HCT116 (cell line): ENCODE results near the gene NXT1. TPM values are rescaled to one million over a fixed set of nuclear protein-coding genes. Genes with fewer than 3 reads are reported as not detected.

Experiments used
- ATAC-seq: fragments of 200-7000 bp; cut with Tn5 transposase; 2 replicates; pipeline ENCODE4 v1.9.1; 2020; ENCODE audit warnings: mild to moderate bottlenecking, moderate library complexity
- BruUV-seq: library from RNA; stranded (reverse); fragments of 400-500 nt; replicated peaks from 2 replicates; lab custom pipeline; 2021; lab: Mats Ljungman, UMichigan
- CTCF ChIA-PET: fragments of 300-600 bp; sonication (Branson Sonifier 250); formaldehyde crosslinking; loops from one replicate; lab custom pipeline; 2021; ENCODE audit warnings: antibody characterized with exemption; lab: Charles Lee
- POLR2A ChIA-PET: fragments of 300-600, 350-600 bp; sonication (Branson Sonifier 250); formaldehyde crosslinking; loops from one replicate; lab custom pipeline; 2021; ENCODE audit warnings: antibody characterized with exemption; lab: Charles Lee
- RAD21 ChIA-PET, 2 experiments: fragments of 300-600 bp; sonication (Branson Sonifier 250); formaldehyde crosslinking; loops; one replicate each; lab custom pipeline; 2023; ENCODE audit warnings: low total read pairs in 2 of 2; ENCODE audit not compliant: uncharacterized antibody in 2 of 2, unreplicated experiment in 2 of 2, low non-redundant PET in 1 of 2; lab: Charles Lee
- DNase-seq: peaks from one replicate; pipeline ENCODE4 v3.0.0-alpha.2; 2010; ENCODE audit warnings: low read depth, low spot score
- H2AFZ ChIP-seq: fragments of 200-600 bp; shearing (Covaris generic), sonication (generic); 2 replicates; pipeline ENCODE4 v1.6.1; 2017; ENCODE audit warnings: low read depth, mixed run types, mixed read lengths, antibody characterized with exemption, low read length; ENCODE audit not compliant: poor library complexity, severe bottlenecking
- H3K27ac ChIP-seq: 2 replicates; pipeline ENCODE4 v1.5.1; 2012; ENCODE audit warnings: low read depth, low read length
- H3K27me3 ChIP-seq: fragments of 200-600 bp; sonication (generic); 2 replicates; pipeline ENCODE4 v1.6.1; 2016; ENCODE audit warnings: mixed run types, low read length, mixed read lengths; ENCODE audit not compliant: insufficient read depth
- H3K36me3 ChIP-seq, 2 experiments: fragments of 200-500 bp in 1 of 2; fragments of 200-600 bp in 1 of 2; sonication (Bioruptor generic) in 1 of 2; sonication (generic) in 1 of 2; 2 replicates each; pipeline versions ENCODE4 v1.5.1 to v1.6.1; 2014 to 2016; ENCODE audit warnings: low read length in 2 of 2, inconsistent platforms in 1 of 2, mixed read lengths in 1 of 2, mixed run types in 1 of 2; ENCODE audit not compliant: insufficient read depth in 2 of 2, control insufficient read depth in 1 of 2
- H3K4me1 ChIP-seq, 2 experiments: fragments of 200-600 bp in 1 of 2; sonication (generic) in 1 of 2; 2 replicates each; pipeline versions ENCODE4 v1.5.1 to v1.6.1; 2012 to 2017; ENCODE audit warnings: low read length in 2 of 2, inconsistent platforms in 1 of 2, mild to moderate bottlenecking in 1 of 2, mixed read lengths in 1 of 2, mixed run types in 1 of 2, moderate library complexity in 1 of 2; ENCODE audit not compliant: insufficient read depth in 2 of 2, control insufficient read depth in 1 of 2
- H3K4me2 ChIP-seq: fragments of 200-600 bp; sonication (generic); 2 replicates; pipeline ENCODE4 v1.6.1; 2017; ENCODE audit warnings: mixed run types, low read length, mixed read lengths
- H3K4me3 ChIP-seq, 2 experiments: fragments of 200-600 bp in 1 of 2; sonication (generic) in 1 of 2; replicated peaks in 1 of 2; 2 replicates each; pipeline ENCODE4 v1.5.1; 2011 to 2016; ENCODE audit warnings: low read length in 2 of 2, control low read depth in 1 of 2, low read depth in 1 of 2, mild to moderate bottlenecking in 1 of 2, mixed read lengths in 1 of 2, mixed run types in 1 of 2
- H3K79me2 ChIP-seq: fragments of 200-600 bp; sonication (generic); 2 replicates; pipeline ENCODE4 v1.6.1; 2017; ENCODE audit warnings: mild to moderate bottlenecking, mixed run types, low read length, moderate library complexity, mixed read lengths; ENCODE audit not compliant: insufficient read depth
- H3K9ac ChIP-seq: fragments of 200-600 bp; sonication (generic); 2 replicates; pipeline ENCODE4 v1.6.1; 2016; ENCODE audit warnings: low read length, mixed read lengths
- H3K9me2 ChIP-seq: fragments of 200-600 bp; sonication (generic), shearing (Covaris generic); 2 replicates; pipeline ENCODE4 v1.6.1; 2017; ENCODE audit warnings: mixed run types, mild to moderate bottlenecking, moderate library complexity; ENCODE audit not compliant: insufficient read depth
- H3K9me3 ChIP-seq, 2 experiments: fragments of 200-500 bp in 1 of 2; fragments of 200-600 bp in 1 of 2; sonication (Bioruptor generic) in 1 of 2; sonication (generic) in 1 of 2; 2 replicates each; pipeline ENCODE4 v1.6.1; 2014 to 2017; ENCODE audit warnings: low read length in 2 of 2, mixed read lengths in 2 of 2, inconsistent platforms in 1 of 2, low read depth in 1 of 2, mild to moderate bottlenecking in 1 of 2, mixed run types in 1 of 2, moderate library complexity in 1 of 2; ENCODE audit not compliant: control insufficient read depth in 1 of 2, insufficient read depth in 1 of 2
- H4K20me1 ChIP-seq: fragments of 200-600 bp; sonication (generic), shearing (Covaris generic); 2 replicates; pipeline ENCODE4 v1.6.1; 2017; ENCODE audit warnings: mixed run types, mild to moderate bottlenecking, moderate library complexity; ENCODE audit not compliant: insufficient read depth
- CBX3 ChIP-seq: IDR thresholded peaks from 2 replicates; pipeline ENCODE4 v1.6.1; 2012; ENCODE audit warnings: low read depth
- CEBPB ChIP-seq: IDR thresholded peaks from 2 replicates; pipeline ENCODE4 v1.6.1; 2012; ENCODE audit warnings: low read depth
- CTCF ChIP-seq, 3 experiments: fragments of 200-600 bp in 1 of 3; sonication (generic) in 1 of 3; IDR thresholded peaks in 2 of 3; conservative IDR thresholded peaks in 1 of 3; 2 replicates each; pipeline ENCODE4 v1.5.1; 2012 to 2017; ENCODE audit warnings: low read depth in 2 of 3, low read length in 2 of 3, antibody characterized with exemption in 1 of 3, borderline replicate concordance in 1 of 3, control low read depth in 1 of 3, mild to moderate bottlenecking in 1 of 3, mixed read lengths in 1 of 3, mixed run types in 1 of 3, moderate library complexity in 1 of 3; ENCODE audit not compliant: insufficient read depth in 1 of 3
- EGR1 ChIP-seq: IDR thresholded peaks from 2 replicates; pipeline ENCODE4 v1.6.1; 2012; ENCODE audit warnings: low read depth
- ELF1 ChIP-seq: IDR thresholded peaks from 2 replicates; pipeline ENCODE4 v1.6.1; 2012; ENCODE audit warnings: low read depth, borderline replicate concordance
- EZH2 ChIP-seq: fragments of 200-600 bp; sonication (generic); IDR thresholded peaks from 2 replicates; pipeline ENCODE4 v1.6.1; 2017; ENCODE audit warnings: antibody characterized with exemption, mixed run types
- EZH2phosphoT487 ChIP-seq: fragments of 200-600 bp; IDR thresholded peaks from 2 replicates; pipeline ENCODE4 v1.6.1; 2018; ENCODE audit warnings: antibody characterized with exemption, borderline replicate concordance
- FOSL1 ChIP-seq: IDR thresholded peaks from 2 replicates; pipeline ENCODE4 v1.6.1; 2012; ENCODE audit warnings: low read depth
- JUND ChIP-seq: IDR thresholded peaks from 2 replicates; pipeline ENCODE4 v1.6.1; 2012
- MAX ChIP-seq: IDR thresholded peaks from 2 replicates; pipeline ENCODE4 v1.6.1; 2012
- POLR2A ChIP-seq: IDR thresholded peaks from 2 replicates; pipeline ENCODE4 v1.7.0; 2011; ENCODE audit warnings: borderline replicate concordance; ENCODE audit not compliant: insufficient read depth, insufficient read length; ENCODE audit errors: extremely low read depth
- POLR2AphosphoS5 ChIP-seq: IDR thresholded peaks from 2 replicates; pipeline ENCODE4 v1.6.1; 2011; ENCODE audit warnings: mild to moderate bottlenecking, low read depth, low read length, moderate library complexity
- RAD21 ChIP-seq: IDR thresholded peaks from 2 replicates; pipeline ENCODE4 v1.6.1; 2012; ENCODE audit warnings: low read depth, mild to moderate bottlenecking
- SIN3A ChIP-seq: IDR thresholded peaks from 2 replicates; pipeline ENCODE4 v1.6.1; 2012; ENCODE audit warnings: low read depth
- SP1 ChIP-seq: IDR thresholded peaks from 2 replicates; pipeline ENCODE4 v1.6.1; 2012; ENCODE audit warnings: low read depth
- SRF ChIP-seq: IDR thresholded peaks from 2 replicates; pipeline ENCODE4 v1.6.1; 2012; ENCODE audit warnings: low read depth
- ZFX ChIP-seq: fragments of 450-650 bp; IDR thresholded peaks from 2 replicates; pipeline ENCODE4 v1.6.1; 2017
- ZNF274 ChIP-seq: fragments of 200-500 bp; sonication (Bioruptor generic); IDR thresholded peaks from 2 replicates; pipeline ENCODE4 v1.6.1; 2014; ENCODE audit warnings: mild to moderate bottlenecking, low read depth, low read length, inconsistent platforms
- intact Hi-C: fragments of 100-400 bp; cut with micrococcal nuclease; formaldehyde crosslinking; loops from 2 replicates; pipeline ENCODE4 v1.10.0; 2022
- total RNA-seq: library from RNA; stranded (reverse); gene quantifications from one replicate; pipeline ENCODE4 v1.2.1, GENCODE V29; 2021; ENCODE audit not compliant: unreplicated experiment
- TF ChIP-seq, protein P1 (sequence below): IDR thresholded peaks from 2 replicates; pipeline ENCODE4 v1.6.1; 2012
- TF ChIP-seq, protein P2 (sequence below): IDR thresholded peaks from 2 replicates; pipeline ENCODE4 v1.6.1; 2012; ENCODE audit warnings: low read depth

NXT1 gene
- total RNA-seq, 1 experiment from 2014 or later: 29.9 TPM

- BruUV-seq: no TSS peak
Observed at GRCh38 chr20:23363257-23363649, 12.7 kb downstream of the NXT1 start.

More at GRCh38 chr20:23363257-23363649, 12.7 kb downstream of the NXT1 start:
- no peak for TF ChIP-seq RAD21
- TF ChIP-seq EZH2phosphoT487: no peak
- TF ChIP-seq CBX3: no peak
- TF ChIP-seq CEBPB: no peak
- no peak for TF ChIP-seq JUND
- TF ChIP-seq, protein P1, sequence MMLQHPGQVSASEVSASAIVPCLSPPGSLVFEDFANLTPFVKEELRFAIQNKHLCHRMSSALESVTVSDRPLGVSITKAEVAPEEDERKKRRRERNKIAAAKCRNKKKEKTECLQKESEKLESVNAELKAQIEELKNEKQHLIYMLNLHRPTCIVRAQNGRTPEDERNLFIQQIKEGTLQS: no peak
- no peak for TF ChIP-seq POLR2A
- TF ChIP-seq, protein P2, sequence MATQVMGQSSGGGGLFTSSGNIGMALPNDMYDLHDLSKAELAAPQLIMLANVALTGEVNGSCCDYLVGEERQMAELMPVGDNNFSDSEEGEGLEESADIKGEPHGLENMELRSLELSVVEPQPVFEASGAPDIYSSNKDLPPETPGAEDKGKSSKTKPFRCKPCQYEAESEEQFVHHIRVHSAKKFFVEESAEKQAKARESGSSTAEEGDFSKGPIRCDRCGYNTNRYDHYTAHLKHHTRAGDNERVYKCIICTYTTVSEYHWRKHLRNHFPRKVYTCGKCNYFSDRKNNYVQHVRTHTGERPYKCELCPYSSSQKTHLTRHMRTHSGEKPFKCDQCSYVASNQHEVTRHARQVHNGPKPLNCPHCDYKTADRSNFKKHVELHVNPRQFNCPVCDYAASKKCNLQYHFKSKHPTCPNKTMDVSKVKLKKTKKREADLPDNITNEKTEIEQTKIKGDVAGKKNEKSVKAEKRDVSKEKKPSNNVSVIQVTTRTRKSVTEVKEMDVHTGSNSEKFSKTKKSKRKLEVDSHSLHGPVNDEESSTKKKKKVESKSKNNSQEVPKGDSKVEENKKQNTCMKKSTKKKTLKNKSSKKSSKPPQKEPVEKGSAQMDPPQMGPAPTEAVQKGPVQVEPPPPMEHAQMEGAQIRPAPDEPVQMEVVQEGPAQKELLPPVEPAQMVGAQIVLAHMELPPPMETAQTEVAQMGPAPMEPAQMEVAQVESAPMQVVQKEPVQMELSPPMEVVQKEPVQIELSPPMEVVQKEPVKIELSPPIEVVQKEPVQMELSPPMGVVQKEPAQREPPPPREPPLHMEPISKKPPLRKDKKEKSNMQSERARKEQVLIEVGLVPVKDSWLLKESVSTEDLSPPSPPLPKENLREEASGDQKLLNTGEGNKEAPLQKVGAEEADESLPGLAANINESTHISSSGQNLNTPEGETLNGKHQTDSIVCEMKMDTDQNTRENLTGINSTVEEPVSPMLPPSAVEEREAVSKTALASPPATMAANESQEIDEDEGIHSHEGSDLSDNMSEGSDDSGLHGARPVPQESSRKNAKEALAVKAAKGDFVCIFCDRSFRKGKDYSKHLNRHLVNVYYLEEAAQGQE: no peak
- no peak for TF ChIP-seq SP1
- TF ChIP-seq ZFX: no peak
- TF ChIP-seq MAX: no peak
- TF ChIP-seq SIN3A: no peak
- no peak for TF ChIP-seq EGR1
- no peak for TF ChIP-seq SRF
- no peak for TF ChIP-seq ELF1
- no peak for TF ChIP-seq FOSL1
- TF ChIP-seq CTCF (IDR thresholded peaks at IDR 0.05 in 2 of 3, conservative IDR thresholded peaks at IDR 0.05 in 1 of 3; ENCODE audit: borderline replicate concordance in 1 of 3, insufficient read depth in 1 of 3, low read depth in 2 of 3, low read length in 2 of 3): no peak
- TF ChIP-seq POLR2AphosphoS5: no peak
- TF ChIP-seq ZNF274: no peak
- TF ChIP-seq EZH2: no peak
- ChIA-PET CTCF (no interaction called here), POLR2A (no interaction called here), RAD21 (no interaction called here)
- ATAC-seq (no peak), DNase-seq (no peak)
- Histone ChIP-seq H4K20me1 (no peaks in the 10 kb centered on the region; the same call in 1 of the 2 replicates), H3K4me3 (peak overlapping the region; percentile 79 to 82), H3K9me2 (no peaks in the 10 kb centered on the region), H3K4me1 (peaks cover 20 to 36% of the 10 kb centered on the region in 2 experiments), H3K27ac (no peak overlapping the region), H3K79me2 (peaks cover 58% of the 10 kb centered on the region), H3K9me3 (no peaks in the 10 kb centered on the region), H3K27me3 (no peaks in the 10 kb centered on the region), H3K4me2 (peak overlapping the region; percentile 95), H3K36me3 (peaks cover 6 to 11% of the 10 kb centered on the region in 2 experiments; a peak in 1 of 4 replicates), H2AFZ (no peak overlapping the region), H3K9ac (peak overlapping the region; percentile 96)
- intact Hi-C loops: loop anchor here (10.0 kb wide), 1 partner anchor 52 kb away; no protein-coding TSS in a partner anchor
